Stimulated activated CD4-positive, alpha-beta T cell treated with anti-CD3 and anti-CD28 coated beads, TNF-alpha, amount 100 ng/mL, for 4 hours (primary cell): ENCODE results near the gene DNAI2.
A peak's percentile ranks its signal among the peaks of the same experiment; 100 is the strongest.
"Not testable (repeated sequence)": the region's sequence is repeated elsewhere in the genome, so short reads cannot be mapped to it uniquely, and the experiment has no call there.

ENCODE experiments used
- DNase-seq, 3 experiments: peaks; one replicate each; pipeline ENCODE4 v3.0.0-alpha.2; 2020; ENCODE audit warnings: low read depth in 3 of 3

DNAI2 gene

DNA sequence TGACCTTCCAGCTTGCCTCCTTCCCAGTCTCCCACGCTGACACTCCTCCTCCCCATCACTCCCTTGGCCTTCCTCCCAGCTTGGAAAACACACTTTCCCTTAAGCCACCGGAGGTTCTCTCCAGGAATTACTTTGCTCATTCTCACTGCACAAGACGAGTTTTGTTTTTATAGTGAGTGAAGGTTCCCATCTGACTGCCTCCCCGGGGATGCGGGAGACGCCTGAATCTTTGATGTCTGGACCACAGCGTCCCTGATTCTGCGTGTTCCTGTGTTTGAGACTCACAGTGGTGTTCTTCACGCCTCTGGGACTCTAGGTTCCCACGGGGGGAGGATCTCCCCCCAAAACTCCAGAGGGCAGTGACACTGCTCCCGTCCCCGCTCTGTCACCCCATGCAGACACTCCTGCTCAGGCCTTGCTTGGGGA lies 2.0 kb downstream of the DNAI2 start:
- DNase-seq, result no peak

DNA sequence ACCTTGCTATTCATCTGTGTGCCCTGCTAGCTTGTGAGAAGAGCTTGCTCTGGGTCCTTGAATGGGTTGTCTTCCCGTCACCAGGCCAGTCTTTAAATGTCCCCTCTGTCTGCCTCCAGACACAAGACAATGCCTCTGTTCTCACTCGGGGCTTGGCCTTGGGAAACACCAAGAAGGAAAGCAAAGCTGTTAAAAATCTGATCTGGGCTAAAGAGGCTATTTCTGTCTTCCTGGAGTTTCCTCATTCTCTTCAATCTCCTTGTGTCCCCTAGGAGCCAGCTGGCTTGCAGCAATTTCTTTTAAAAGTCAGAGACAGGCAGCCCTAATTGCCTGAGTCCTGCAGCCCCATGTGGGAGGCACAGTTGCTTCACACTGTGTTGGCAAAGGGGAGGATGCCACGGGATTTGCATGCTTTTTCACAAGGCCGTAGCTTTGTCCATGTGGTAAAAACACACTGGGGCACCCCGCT lies 2.5 kb downstream of the DNAI2 start:
- no peak for DNase-seq

DNA sequence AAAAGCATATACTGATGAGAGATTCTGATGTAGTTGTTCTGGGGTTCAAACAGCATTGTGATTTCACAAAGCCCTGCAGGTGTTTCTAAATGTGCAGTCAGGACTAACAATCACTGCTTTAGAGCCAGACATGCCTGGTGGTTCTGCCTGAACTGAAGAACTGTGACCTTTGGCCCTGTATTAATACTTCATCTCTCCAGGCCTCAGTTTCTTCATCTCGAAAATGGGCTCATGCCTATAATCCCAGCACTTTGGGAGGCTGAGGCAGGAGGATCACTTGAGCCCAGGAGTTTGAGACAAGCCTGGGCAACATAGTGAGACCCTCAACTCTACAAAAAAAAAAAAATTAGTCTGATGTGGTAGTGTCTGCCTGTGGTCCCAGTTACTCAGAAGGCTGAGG lies 3.9 kb downstream of the DNAI2 start:
- no peak for DNase-seq

DNA sequence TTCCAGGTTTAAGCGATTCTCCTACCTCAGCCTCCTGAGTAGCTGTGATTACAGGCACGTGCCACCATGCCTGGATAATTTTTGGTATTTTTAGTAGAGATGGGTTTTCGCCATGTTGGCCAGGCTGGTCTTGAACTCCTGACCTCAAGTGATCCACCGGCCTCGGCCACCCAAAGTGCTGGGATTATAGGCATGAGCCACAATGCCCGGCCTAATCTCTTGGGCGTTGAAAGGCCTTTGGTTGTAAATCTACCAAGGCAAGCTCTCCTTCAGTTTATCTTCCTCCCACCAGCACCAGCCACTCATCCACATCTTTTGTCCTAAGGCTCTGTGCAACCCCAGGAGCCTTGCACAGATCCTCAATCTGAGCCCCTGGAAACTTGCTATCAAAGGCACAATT lies 5.6 kb downstream of the DNAI2 start:
- not testable (repeated sequence) for DNase-seq

DNA sequence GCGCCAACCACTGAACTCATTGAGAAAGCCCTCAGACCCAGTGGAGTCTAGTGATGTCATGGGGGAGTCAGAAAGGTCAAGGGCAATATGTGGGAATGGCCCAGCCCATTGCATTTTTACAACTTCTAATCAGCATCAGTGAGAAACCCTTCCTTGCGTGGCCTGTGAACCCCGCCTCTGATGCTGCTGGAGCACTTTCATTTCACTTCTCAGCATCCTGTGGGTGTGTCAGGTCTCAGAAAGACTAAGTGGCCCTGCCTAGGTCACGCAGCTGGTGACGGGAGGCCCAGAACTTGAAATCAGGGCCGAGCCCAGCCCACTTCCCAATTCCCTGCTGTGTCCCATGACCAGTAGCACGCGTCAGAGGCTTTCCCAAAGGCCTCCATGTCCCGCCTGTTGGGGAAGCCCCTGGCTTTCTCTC lies 6.1 kb downstream of the DNAI2 start:
- DNase-seq, result peak in 2 of 3 experiments; percentile 15 to 38

DNA sequence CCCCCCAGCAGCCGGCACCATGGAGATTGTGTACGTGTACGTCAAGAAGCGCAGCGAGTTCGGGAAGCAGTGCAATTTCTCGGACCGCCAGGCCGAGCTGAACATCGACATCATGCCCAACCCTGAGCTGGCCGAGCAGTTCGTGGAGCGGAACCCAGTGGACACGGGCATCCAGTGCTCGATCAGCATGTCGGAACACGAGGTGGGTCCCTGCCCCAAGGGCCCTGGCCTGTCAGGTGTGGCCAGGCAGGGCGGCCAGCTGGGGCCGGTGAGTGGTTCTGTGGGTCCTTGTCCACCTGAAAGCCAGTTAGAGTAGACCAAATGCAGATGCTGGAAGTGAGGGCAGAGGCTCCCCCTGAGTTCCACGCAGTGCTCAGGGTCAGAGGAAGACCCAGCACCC lies 7.8 kb downstream of the DNAI2 start:
- no peak for DNase-seq

DNA sequence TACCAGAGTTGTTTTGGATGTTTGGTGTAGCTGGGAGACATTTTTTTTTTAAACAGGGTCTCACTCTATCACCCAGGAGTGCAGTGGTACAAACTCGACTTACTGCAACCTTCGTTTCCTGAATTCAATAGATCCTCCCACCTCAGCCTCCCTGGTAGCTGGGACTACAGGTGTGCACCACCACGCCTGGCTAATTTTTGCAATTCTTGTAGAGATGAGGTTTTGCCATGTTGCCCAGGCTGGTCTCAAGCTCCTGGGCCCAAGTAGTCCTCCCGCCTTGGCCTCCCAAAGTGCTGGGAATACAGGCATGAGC lies 8.2 kb downstream of the DNAI2 start:
- not testable (repeated sequence) for DNase-seq

DNA sequence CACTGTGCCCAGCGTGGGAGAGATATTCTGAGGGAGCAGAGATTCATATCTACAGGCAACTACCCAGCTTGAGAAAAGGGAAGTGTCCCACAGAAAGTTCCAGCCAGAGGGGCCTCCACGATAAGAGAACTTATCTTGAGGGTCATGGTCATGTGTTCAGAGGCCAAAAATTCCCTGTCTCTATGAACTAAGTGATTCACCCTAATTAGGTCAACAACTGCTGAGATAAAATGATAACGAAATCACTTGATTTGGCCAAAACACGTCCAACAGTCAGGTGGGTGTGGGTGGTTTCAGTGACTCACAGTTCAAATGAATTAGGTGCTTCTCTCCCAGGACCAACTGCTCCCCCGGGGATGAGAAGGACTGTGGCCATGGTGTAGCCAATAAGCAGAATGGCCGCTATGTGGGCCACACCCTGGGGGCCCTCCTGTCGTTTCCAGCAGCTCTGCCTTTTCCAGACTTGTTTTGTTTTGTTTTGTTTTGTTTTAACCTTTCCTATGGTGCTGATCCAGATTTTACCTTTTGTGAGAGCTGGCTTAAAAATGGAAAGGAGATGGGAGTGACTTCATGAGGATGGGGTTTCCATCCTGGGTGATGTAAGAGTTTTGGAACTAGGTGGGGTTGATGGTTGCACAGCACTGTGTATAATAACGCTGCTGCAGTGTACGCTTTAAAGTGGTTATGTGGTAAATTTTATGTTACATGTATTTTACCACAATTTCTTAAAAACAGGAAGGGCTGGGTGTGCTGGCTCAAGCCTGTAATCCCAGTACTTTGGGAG lies 8.7 kb downstream of the DNAI2 start:
- peak in 1 of 3 experiments; percentile 23 for DNase-seq

DNA sequence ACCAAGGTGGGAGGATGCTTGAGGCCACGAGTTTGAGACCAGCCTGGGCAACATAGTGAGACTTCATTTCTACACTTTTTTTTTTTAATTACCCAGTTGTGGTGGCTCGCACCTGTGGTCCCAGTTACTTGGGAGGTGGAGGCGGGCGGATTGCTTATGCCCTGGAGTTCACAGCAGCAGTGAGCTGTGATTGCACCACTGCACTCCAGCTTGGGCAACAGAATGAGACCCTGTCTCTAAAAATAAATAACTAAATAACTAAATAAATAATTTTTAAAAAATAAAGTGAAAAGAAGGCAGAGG lies 9.3 kb downstream of the DNAI2 start:
- no peak for DNase-seq

DNA sequence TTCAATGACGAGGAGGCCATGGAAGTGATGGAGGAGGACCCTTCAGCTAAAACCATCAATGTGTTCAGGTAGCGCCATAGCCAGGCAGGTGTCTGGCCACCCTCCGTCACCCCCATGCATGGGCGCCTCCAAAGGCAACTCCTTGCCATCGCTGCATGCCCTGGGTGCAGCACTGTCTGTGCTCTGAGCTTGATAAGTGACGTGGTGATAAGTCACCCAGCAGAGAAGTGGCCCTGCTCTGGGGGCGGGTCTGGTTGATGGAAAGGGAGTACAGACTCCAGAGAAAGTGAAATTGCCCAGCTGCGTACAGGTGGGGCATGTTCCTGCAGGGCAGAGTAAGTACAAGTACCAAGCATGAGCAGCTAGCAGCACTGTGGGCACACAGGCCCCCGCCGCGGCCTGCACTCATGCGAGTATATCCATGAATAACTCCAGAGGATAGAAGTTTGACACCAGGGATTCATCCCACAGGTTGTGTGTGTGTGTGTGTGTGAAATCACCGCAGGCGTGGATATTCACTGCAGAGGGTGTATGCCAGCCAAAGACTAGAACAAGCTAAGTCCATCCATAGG lies 13.1 kb downstream of the DNAI2 start:
- DNase-seq, result no peak

DNA sequence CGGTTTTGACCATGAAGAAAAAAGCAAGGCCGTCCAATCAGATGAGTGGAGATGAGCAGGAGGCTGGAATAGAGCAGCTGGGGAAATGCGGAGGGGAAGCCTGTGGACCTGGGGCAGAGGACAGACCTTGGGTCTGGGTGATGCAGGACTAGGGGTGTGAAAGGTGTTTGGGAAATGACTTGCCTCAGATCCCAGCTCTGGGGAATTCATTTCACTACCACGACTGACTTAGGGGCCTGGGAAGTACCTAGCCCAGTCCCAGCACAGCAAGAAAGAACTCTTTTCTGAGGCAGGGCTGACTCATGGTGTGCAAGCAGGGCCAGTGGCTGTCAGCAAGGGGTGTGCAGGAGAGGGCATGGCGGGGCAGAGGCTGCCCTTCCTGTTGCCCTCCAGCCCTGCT lies 14.8 kb downstream of the DNAI2 start:
- DNase-seq, result no peak

DNA sequence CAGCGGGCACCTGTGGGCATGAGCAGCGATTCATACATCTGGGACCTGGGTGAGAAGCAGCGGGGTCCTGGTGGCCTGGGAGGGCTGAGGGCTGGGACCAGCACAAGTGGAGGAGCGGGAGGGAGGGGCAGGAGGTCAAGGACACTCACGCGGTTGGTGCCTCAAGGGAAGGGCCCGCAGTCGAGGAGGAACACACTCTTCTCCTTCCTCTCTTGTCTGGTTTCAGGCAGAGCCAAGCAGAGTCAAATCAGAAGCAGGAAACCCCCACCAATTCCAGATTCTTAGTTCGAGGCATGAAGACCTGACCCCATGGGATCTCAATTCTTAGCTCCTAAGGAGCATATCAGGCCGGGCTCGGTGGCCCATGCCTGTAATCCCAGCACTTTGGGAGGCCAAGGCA lies 15.7 kb downstream of the DNAI2 start:
- DNase-seq, result no peak

DNA sequence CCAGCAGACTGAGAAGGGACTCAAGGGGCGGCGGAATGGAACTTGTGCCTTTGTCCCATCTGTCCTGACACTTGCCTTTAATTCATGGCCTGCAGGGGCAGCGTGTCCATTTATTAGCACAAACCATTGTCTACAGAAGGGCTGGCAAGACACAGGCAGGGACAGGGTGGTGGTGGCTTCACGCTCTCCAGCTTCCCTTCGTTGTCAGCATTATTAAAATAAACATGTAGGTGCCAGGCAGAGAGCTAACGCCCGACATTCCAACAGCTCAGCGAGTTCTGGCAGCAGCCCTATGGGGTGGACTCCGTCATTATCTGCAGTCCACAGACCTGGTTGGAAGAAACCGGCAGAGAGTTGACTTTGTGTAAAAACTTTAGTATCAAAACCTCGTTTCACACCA lies 16.3 kb downstream of the DNAI2 start:
- no peak for DNase-seq

DNA sequence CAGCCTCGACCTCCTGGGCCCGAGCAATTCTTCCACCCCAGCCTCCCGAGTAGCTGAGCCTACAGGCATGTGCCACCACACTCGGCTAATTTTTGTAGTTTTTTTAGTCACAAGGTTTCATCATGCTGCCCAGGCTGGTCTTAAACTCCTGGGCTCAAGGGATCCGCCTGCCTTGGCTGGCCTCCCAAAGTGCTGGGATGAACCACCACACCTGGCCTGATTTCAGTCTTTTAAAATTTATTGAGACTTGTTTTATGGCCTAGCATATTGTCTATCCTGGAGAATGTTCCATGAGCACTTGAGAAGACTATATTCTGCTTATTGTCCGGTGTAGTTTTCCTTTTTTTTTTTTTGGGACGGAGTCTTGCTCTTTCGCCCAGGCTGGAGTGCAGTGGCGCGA lies 18.5 kb downstream of the DNAI2 start:
- DNase-seq, result no peak

DNA sequence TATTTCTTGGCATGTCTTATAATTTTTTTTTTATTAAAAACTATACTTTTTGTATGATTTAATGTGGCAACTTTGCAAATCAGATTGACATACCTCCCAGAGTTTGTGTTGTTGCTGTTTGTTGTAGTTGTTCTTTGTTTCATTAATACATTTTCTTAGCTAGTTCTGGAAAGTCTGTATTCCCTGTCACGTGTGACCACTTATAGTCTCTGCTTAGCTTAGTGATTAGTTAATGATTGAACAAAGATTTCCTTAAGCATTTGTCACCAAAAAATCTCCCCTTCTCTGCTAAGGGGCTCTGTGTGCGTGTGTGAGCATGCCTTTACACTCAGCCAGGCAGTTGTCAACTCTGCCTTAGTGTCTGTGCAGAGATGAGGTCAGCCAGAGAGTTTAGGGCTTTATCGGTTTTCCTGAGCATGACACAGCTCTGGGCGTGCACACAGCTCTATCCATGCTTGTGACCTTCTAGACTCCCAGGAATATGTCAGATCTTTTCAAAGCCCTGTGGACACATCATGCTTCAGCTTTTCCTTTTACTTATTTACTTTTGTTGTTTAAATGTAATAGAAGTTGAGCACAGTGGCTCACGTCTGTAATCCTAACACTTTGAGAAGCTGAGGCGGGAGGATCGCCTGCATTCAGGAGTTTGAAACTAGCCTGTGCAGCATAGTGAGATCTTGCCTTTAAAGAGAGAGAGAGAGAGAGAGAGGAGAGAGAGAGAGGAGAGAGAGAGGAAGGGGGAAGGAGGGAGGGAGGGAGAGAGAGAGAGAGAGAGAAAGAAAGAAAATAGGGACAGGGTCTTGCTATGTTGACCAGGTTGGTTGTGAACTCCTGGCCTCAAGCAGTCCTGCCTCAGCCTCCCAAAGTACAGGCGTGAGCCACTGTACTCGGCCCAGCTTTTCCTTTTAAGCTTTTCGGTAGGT lies 21.9 kb downstream of the DNAI2 start:
- no peak for DNase-seq

DNA sequence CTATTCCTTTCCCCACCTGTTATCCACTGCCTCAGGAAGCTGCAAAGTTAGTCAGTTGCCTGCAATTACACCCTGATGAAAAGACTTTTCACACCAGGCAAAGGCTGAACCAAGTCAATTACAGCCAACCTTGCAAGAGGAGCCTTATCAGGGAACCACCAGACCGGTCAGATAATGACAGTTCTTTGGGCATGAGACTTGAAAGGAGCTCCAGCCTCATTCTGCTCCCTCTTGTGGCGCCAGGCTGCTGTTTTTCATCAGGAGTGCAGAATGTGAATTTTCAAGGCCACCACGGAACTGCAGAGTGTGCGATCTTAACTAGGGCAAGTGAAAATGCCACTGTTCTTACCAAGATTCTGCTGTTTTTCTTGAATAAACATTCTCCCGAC lies 22.5 kb downstream of the DNAI2 start:
- DNase-seq, result no peak

DNA sequence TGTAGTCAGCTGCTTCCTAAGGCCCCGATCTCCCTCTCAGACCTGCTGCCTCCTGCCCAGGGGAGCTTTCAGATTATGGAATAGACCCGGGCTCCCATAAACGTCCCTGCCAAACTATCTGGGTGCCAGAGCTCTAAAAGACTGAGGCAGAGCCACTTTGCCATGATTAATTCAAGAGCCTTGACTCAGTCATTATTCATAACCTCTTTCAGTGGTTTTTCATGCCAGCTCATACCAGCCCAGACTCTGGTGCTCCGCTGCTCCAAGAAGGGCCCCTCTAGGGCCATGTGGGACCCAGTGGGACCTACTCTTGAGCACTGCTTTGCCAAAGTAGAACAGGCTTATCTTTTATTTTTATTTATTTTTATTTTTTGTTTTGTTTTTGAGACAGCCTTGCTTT lies 23.9 kb downstream of the DNAI2 start:
- no peak for DNase-seq

DNA sequence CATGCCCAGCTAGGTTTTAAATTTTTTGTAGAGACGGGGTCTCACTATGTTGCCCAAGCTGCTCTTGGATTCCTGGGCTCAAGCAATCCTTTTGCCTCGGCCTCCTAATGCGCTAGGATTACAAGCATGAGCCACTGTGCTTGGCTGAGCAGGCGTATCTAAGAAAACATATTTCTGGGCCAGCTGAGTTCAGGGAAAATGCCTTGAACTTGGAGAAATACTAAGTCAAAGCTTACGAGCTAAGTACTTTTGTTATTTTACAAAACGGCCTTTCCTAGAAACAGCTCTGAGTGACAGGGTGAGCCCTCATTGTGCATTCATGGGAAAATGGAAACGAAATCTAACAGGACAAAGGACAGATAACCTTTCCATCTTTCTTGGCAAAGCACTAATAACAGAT lies 24.7 kb downstream of the DNAI2 start:
- no peak for DNase-seq

DNA sequence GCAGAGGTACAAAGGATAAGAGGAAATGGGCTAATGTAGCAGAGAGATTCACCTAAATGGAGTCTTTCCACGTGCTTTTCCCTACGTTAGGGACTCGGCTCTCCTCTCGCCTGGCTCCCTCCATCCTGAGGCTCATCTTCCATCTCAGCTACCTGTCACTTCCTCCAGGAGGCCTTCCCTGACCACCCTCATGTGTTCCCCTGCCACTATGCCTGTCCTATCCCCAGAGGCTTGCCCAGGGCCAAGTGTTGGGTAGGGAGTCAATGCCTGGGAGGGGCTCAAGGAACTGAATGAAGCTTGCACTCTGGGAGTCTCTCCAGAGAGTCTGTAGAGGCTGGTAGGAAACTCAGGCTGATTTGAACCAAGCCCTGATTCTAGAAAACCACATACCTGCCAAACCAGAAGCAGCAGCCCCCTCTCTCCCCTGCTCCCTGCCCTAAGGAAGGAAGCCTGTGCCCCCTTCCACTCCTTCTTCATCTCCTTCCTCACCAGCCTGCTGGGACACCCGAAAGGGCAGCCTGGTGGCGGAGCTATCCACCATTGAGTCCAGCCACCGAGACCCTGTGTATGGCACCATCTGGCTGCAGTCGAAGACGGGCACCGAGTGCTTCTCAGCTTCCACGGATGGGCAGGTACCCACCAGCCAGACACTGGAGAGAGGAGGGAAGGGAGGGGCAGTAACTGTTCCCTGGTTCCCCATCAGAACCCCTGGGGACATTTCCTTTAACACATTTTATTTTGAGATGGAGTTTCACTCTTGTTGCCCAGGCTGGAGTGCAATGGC lies 25.4 kb downstream of the DNAI2 start:
- DNase-seq, result no peak

DNA sequence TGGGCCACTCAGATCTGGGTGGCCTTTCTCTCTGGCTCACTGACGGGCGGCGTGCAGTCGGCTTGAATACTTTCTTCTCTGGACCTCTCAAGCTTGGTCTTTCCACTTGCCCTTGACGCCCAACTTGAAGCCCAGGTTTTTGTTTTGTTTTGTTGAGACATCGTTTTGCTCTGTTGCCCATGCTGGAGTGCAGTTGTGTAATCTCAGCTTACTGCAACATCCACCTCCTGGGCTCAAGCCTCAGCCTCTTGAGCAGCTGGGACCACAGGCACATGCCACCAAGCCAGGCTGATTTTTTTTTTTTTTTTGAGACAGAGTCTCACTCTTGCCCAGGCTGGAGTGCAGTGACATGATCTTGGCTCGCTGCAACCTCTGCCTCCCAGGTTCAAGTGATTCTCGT lies 29.3 kb downstream of the DNAI2 start:
- no peak for DNase-seq

DNA sequence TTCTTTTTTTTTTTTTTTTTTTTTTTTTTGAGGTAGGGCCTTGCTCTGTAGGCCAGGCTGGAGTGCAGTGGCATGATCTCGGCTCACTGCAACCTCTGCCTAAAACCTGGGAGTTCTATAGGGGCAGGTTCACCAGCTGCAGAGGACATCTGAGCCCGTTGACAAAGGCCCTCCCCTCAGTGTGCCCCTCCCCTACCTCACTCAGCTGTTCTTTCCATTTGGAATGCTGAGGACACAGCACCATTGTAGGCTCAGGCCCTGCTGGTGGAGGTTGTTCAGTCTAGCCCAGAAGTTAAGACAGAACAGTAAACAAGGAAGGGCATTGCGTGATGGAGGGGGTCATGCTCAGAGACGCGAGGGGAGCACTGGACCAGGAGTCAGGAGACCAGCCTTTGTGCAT lies 30.1 kb downstream of the DNAI2 start:
- DNase-seq, result no peak
